ENCODE results near the gene RNF10. TPM values are rescaled to one million over a fixed set of nuclear protein-coding genes. Genes with fewer than 3 reads are reported as not detected.
"Not testable (repeated sequence)": the region's sequence is repeated elsewhere in the genome, so short reads cannot be mapped to it uniquely, and the experiment has no call there.

The RNF10 gene
- total RNA-seq, 4 donors from 2014 or later: 160 to 296 (median 175) TPM

DNA sequence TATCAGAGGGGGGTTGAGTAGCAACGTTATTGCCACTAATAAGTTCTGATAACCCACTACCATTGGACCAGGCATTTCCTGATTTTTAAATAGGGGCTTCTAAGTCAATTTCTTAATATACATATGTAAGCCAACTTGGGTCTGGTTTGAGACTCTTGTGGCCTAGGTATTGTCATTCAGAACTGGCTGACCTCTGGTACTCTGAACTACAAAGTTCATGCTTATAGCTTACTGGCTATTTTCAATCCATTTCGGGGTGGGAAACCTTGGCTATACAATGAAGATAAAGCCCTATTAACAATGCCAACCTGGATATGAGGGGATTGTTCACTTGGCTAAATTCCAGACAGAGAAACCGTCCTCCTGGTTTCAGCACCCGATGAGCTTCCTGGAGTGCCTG lies 29.6 kb upstream of the RNF10 start:
- 83% methylated on average over 4 of the region's 4 CpGs for WGBS
- Histone ChIP-seq H3K9me3 (no peaks in the 10 kb centered on the region), H3K36me3 (peaks cover 28 to 91% (median 66%) of the 10 kb centered on the region in 4 donors), H3K27me3 (no peaks in the 10 kb centered on the region), H3K4me3 (no peak overlapping the region), H3K27ac (replicated peaks in 1 of 4) (no peak overlapping the region), H3K4me1 (peaks cover 0 to under 1% (median 0%) of the 10 kb centered on the region in 4 donors)
- TF ChIP-seq POLR2AphosphoS5 (IDR thresholded peaks at IDR 0.05) (no peak), EP300 (IDR thresholded peaks at IDR 0.05) (no peak), POLR2A (IDR thresholded peaks at IDR 0.05; ENCODE audit: low read depth) (no peak)
- TF ChIP-seq, protein P1, sequence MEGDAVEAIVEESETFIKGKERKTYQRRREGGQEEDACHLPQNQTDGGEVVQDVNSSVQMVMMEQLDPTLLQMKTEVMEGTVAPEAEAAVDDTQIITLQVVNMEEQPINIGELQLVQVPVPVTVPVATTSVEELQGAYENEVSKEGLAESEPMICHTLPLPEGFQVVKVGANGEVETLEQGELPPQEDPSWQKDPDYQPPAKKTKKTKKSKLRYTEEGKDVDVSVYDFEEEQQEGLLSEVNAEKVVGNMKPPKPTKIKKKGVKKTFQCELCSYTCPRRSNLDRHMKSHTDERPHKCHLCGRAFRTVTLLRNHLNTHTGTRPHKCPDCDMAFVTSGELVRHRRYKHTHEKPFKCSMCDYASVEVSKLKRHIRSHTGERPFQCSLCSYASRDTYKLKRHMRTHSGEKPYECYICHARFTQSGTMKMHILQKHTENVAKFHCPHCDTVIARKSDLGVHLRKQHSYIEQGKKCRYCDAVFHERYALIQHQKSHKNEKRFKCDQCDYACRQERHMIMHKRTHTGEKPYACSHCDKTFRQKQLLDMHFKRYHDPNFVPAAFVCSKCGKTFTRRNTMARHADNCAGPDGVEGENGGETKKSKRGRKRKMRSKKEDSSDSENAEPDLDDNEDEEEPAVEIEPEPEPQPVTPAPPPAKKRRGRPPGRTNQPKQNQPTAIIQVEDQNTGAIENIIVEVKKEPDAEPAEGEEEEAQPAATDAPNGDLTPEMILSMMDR (IDR thresholded peaks at IDR 0.05): no peak
- intact Hi-C loops (cut with DNase I): no loop called here
- no peak for DNase-seq (ENCODE audit: extremely low spot score)

DNA sequence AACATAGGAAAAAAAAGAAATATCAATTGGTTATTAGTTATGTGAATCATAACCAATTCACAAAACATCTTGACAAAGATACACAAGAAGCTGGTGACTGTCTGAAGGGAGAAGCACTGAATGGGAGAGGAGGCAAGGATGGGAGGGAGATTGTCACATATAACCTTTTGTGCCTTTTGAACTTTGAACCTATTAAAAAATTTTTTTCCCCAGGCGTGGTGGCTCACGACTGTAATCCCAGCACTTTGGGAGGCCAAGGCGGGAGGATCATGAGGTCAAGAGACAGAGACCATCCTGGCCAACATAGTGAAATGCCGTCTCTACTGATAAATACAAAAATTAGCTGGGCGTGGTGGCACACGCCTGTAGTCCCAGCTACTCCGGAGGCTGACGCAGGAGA lies 25.6 kb upstream of the RNF10 start:
- no peaks in the 10 kb centered on the region for H3K9me3 ChIP-seq
- intact Hi-C loops (cut with DNase I): no loop called here
- no peaks in the 10 kb centered on the region for H3K4me1 ChIP-seq
- no peaks in the 10 kb centered on the region for H3K27me3 ChIP-seq
- DNase-seq (ENCODE audit: extremely low spot score): no peak
- H3K27ac ChIP-seq (replicated peaks in 1 of 4): no peak overlapping the region
- WGBS: 98% methylated on average over 8 of the region's 8 CpGs
- peaks cover 31 to 91% (median 82%) of the 10 kb centered on the region in 4 donors for H3K36me3 ChIP-seq
- TF ChIP-seq POLR2A (IDR thresholded peaks at IDR 0.05; ENCODE audit: low read depth) (no peak), POLR2AphosphoS5 (IDR thresholded peaks at IDR 0.05) (no peak), EP300 (IDR thresholded peaks at IDR 0.05) (no peak)
- TF ChIP-seq, protein P1 (IDR thresholded peaks at IDR 0.05): no peak
- H3K4me3 ChIP-seq: no peak overlapping the region

DNA sequence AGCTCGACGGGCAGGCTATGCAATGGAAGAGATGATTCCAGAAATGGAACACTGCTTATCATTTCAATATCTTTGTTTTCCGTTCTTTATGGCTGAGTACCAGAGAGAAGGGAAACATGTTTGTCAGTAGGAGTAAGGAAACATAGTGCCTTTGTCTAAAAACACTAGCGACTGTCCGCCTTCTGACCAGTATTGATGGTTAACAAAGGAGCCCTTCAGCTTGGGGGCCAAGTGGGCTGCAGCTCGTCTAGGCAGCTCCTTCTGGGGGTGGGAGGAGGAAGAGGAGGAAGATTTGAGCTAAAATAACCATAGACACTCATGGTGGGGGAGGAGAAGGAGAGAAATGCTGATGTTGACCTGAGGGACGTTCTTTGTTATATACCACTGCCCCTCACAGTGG lies 20.2 kb upstream of the RNF10 start:
- intact Hi-C loops (cut with DNase I): no loop called here
- H3K4me3 ChIP-seq: no peak overlapping the region
- 77% methylated on average over 7 of the region's 7 CpGs for WGBS
- H3K36me3 ChIP-seq: peaks cover 44 to 85% (median 83%) of the 10 kb centered on the region in 4 donors
- H3K9me3 ChIP-seq: no peaks in the 10 kb centered on the region
- no peak overlapping the region for H3K27ac ChIP-seq (replicated peaks in 1 of 4)
- no peaks in the 10 kb centered on the region for H3K27me3 ChIP-seq
- H3K4me1 ChIP-seq: no peaks in the 10 kb centered on the region
- TF ChIP-seq POLR2AphosphoS5 (IDR thresholded peaks at IDR 0.05) (no peak), EP300 (IDR thresholded peaks at IDR 0.05) (no peak), POLR2A (IDR thresholded peaks at IDR 0.05; ENCODE audit: low read depth) (no peak)
- TF ChIP-seq, protein P1 (IDR thresholded peaks at IDR 0.05): no peak
- no peak for DNase-seq (ENCODE audit: extremely low spot score)

DNA sequence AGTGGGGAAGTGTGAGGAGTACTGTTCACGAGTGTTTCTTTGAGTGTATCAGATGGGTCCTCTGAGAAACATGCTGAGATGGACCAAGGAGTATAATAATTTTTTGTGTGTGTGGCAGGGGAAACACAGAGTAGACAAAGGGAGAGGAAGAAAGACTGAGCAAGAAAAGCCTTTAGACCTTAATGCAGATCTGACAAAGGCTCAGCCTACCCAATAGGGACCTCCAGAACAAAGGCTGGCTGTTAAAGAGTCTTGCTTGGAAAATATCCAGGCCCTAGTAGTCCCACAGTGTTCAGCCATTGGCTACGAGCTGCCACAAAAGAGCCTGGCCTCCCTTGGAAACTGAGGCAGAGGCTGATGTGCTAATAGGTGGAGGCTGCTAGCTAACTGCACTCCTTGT lies 18.7 kb upstream of the RNF10 start:
- H3K27ac ChIP-seq (replicated peaks in 1 of 4): no peak overlapping the region
- no peaks in the 10 kb centered on the region for H3K4me1 ChIP-seq
- no peak for DNase-seq (ENCODE audit: extremely low spot score)
- no peak overlapping the region for H3K4me3 ChIP-seq
- H3K9me3 ChIP-seq: no peaks in the 10 kb centered on the region
- intact Hi-C loops (cut with DNase I): no loop called here
- WGBS: 88% methylated on average over 2 of the region's 2 CpGs
- TF ChIP-seq POLR2AphosphoS5 (IDR thresholded peaks at IDR 0.05): no peak
- TF ChIP-seq, protein P1 (IDR thresholded peaks at IDR 0.05): no peak
- no peak for TF ChIP-seq POLR2A (IDR thresholded peaks at IDR 0.05; ENCODE audit: low read depth)
- no peak for TF ChIP-seq EP300 (IDR thresholded peaks at IDR 0.05)
- H3K27me3 ChIP-seq: no peaks in the 10 kb centered on the region
- H3K36me3 ChIP-seq: peaks cover 34 to 81% (median 73%) of the 10 kb centered on the region in 4 donors

DNA sequence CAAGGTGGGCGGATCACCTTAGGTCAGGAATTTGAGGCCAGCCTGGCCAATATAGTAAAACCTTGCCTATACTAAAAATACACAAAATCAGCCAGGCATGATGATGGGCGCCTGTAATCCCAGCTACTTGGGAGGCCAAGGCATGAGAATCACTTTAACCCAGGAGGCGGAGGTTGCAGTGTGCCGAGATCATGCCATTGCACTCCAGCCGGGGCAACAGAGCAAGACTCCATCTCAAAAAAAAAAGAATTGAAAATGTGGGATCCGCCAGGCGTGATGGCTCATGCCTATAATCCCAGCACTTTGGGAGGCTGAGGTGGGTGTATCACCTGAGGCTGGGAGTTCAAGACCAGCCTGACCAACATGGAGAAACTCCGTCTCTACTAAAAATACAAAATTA lies 14.8 kb upstream of the RNF10 start:
- peaks cover 21 to 73% (median 49%) of the 10 kb centered on the region in 4 donors for H3K36me3 ChIP-seq
- DNase-seq (ENCODE audit: extremely low spot score); intact Hi-C loops (cut with DNase I); H3K27me3 ChIP-seq; H3K27ac ChIP-seq (replicated peaks in 1 of 4); H3K4me3 ChIP-seq; H3K4me1 ChIP-seq; H3K9me3 ChIP-seq: not testable (repeated sequence)
- WGBS: 97% methylated on average over 8 of the region's 8 CpGs

Measured in esophagus muscularis mucosa (tissue), 4 donors.